Dedifferentiated amniotic fluid mesenchymal stem cell (primary cell): ENCODE measurements around the gene KCNQ1OT1.
"Not testable (repeated sequence)": the region's sequence is repeated elsewhere in the genome, so short reads cannot be mapped to it uniquely, and the experiment has no call there.

Source experiments
- DNase-seq: peaks from one replicate; pipeline ENCODE4 v3.0.0-alpha.2; 2016; ENCODE audit errors: extremely low spot score

Gene KCNQ1OT1

GRCh38 chr11:2652333-2653197 is 47.2 kb downstream of the KCNQ1OT1 start:
- DNase-seq = no peak

- no peak for DNase-seq
Observed at GRCh38 chr11:2651826-2652271, 47.9 kb downstream of the KCNQ1OT1 start.

GRCh38 chr11:2651054-2651617 is 48.7 kb downstream of the KCNQ1OT1 start:
- DNase-seq = no peak

- DNase-seq = no peak
Observed at GRCh38 chr11:2650343-2650867, 49.4 kb downstream of the KCNQ1OT1 start.

- no peak for DNase-seq
Observed at GRCh38 chr11:2649848-2650247, 49.9 kb downstream of the KCNQ1OT1 start.

GRCh38 chr11:2649400-2649799 is 50.4 kb downstream of the KCNQ1OT1 start:
- no peak for DNase-seq

GRCh38 chr11:2647953-2648352 is 51.8 kb downstream of the KCNQ1OT1 start:
- DNase-seq = no peak

- DNase-seq = no peak
Observed at GRCh38 chr11:2647167-2647566, 52.6 kb downstream of the KCNQ1OT1 start.

GRCh38 chr11:2645779-2646118 is 54.0 kb downstream of the KCNQ1OT1 start:
- no peak for DNase-seq

- DNase-seq = no peak
Observed at GRCh38 chr11:2644844-2645778, 54.7 kb downstream of the KCNQ1OT1 start.

- no peak for DNase-seq
Observed at GRCh38 chr11:2643746-2644145, 56.0 kb downstream of the KCNQ1OT1 start.

- no peak for DNase-seq
Observed at GRCh38 chr11:2641623-2642022, 58.2 kb downstream of the KCNQ1OT1 start.

GRCh38 chr11:2639763-2640162 is 60.0 kb downstream of the KCNQ1OT1 start:
- DNase-seq = not testable (repeated sequence)

- no peak for DNase-seq
Observed at GRCh38 chr11:2631161-2631560, 68.6 kb downstream of the KCNQ1OT1 start.

GRCh38 chr11:2630679-2631078 is 69.1 kb downstream of the KCNQ1OT1 start:
- no peak for DNase-seq

- DNase-seq = no peak
Observed at GRCh38 chr11:2625183-2625582, 74.6 kb downstream of the KCNQ1OT1 start.

GRCh38 chr11:2621894-2622293 is 77.9 kb downstream of the KCNQ1OT1 start:
- DNase-seq = no peak

- DNase-seq = no peak
Observed at GRCh38 chr11:2612884-2613571, 86.8 kb downstream of the KCNQ1OT1 start.

- DNase-seq = no peak
Observed at GRCh38 chr11:2609345-2609744, 90.4 kb downstream of the KCNQ1OT1 start.

GRCh38 chr11:2599561-2600189 is 100.1 kb downstream of the KCNQ1OT1 start:
- no peak for DNase-seq

- DNase-seq = no peak
Observed at GRCh38 chr11:2595204-2595603, 104.6 kb downstream of the KCNQ1OT1 start.
